ENCODE results near the gene DGKI. TPM values are rescaled to one million over a fixed set of nuclear protein-coding genes. Genes with fewer than 3 reads are reported as not detected.

Gene DGKI
- polyA plus RNA-seq, 2 of the 4 experiments (the other 2 are of a cell fraction), result 0.05 to 0.08 TPM

DNA sequence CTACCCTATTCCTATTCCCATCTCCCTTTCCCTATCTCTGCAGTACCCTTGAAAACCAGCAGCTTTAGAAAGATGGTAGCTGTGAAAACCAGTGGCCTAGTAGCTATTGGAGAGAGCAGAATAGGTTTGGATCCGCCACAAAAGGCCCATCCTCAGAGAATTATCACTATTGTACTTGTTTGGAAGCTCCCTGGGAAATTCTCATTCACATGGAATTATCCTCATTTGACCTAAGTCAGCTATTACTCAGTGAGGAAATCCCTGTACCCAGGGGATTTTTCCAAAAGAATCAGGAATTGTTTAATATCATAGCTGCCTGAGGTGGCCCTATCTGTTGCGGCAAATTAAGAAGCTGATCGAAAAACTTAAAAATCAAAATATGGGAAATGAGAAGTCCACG is 51.6 kb downstream of the DGKI start:
- H3K27ac ChIP-seq, result no peak overlapping the region
- H3K4me2 ChIP-seq, result no peak overlapping the region
- no peak for FAIRE-seq
- H3K4me3 ChIP-seq, result no peak overlapping the region
- no peaks in the 10 kb centered on the region for H3K9me3 ChIP-seq
- DNase-seq (ENCODE audit: low read depth in 1 of 2, low spot score in 1 of 2), result no peak
- ChIA-PET POLR2A (no interaction called here), CTCF (interaction anchor here (0.9 to 1.9 kb wide), 3 partner anchors 12 to 139 kb away, joined by 3 to 8 read pairs (median 3); no protein-coding TSS in a partner anchor)
- no peaks in the 10 kb centered on the region for H3K4me1 ChIP-seq
- 37% methylated on average over 4 of the region's 4 CpGs for WGBS (ENCODE audit: missing lambda C conversion rate)
- no peak for TF ChIP-seq HOXB5 (CRISPR knock-in tag; IDR thresholded peaks at IDR 0.05)
- TF ChIP-seq MAZ (IDR thresholded peaks at IDR 0.05; ENCODE audit: borderline replicate concordance, low read depth, low read length), result no peak
- TF ChIP-seq HOXA7 (CRISPR knock-in tag; IDR thresholded peaks at IDR 0.05), result no peak
- TF ChIP-seq EP300 (IDR thresholded peaks at IDR 0.05), result no peak
- TF ChIP-seq NR3C1 (IDR thresholded peaks at IDR 0.05), result no peak
- TF ChIP-seq KDM5A (IDR thresholded peaks at IDR 0.05), result no peak
- TF ChIP-seq HOXB13 (CRISPR knock-in tag; IDR thresholded peaks at IDR 0.05; ENCODE audit: low read depth), result no peak
- TF ChIP-seq, protein P1, sequence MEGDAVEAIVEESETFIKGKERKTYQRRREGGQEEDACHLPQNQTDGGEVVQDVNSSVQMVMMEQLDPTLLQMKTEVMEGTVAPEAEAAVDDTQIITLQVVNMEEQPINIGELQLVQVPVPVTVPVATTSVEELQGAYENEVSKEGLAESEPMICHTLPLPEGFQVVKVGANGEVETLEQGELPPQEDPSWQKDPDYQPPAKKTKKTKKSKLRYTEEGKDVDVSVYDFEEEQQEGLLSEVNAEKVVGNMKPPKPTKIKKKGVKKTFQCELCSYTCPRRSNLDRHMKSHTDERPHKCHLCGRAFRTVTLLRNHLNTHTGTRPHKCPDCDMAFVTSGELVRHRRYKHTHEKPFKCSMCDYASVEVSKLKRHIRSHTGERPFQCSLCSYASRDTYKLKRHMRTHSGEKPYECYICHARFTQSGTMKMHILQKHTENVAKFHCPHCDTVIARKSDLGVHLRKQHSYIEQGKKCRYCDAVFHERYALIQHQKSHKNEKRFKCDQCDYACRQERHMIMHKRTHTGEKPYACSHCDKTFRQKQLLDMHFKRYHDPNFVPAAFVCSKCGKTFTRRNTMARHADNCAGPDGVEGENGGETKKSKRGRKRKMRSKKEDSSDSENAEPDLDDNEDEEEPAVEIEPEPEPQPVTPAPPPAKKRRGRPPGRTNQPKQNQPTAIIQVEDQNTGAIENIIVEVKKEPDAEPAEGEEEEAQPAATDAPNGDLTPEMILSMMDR (IDR thresholded peaks at IDR 0.05), result no peak
- no peak for TF ChIP-seq NPAS2 (CRISPR knock-in tag; IDR thresholded peaks at IDR 0.05; ENCODE audit: borderline replicate concordance)
- TF ChIP-seq CEBPB (IDR thresholded peaks at IDR 0.05), result no peak
- no peak for TF ChIP-seq JUN (IDR thresholded peaks at IDR 0.05)
- no peak for TF ChIP-seq ESRRA (IDR thresholded peaks at IDR 0.05; ENCODE audit: borderline replicate concordance, low read length)
- TF ChIP-seq, protein P2, sequence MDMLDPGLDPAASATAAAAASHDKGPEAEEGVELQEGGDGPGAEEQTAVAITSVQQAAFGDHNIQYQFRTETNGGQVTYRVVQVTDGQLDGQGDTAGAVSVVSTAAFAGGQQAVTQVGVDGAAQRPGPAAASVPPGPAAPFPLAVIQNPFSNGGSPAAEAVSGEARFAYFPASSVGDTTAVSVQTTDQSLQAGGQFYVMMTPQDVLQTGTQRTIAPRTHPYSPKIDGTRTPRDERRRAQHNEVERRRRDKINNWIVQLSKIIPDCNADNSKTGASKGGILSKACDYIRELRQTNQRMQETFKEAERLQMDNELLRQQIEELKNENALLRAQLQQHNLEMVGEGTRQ (IDR thresholded peaks at IDR 0.05), result no peak
- TF ChIP-seq FOSL2 (IDR thresholded peaks at IDR 0.05), result no peak
- no peak for TF ChIP-seq FOSL2 (CRISPR knock-in tag; IDR thresholded peaks at IDR 0.05)
- TF ChIP-seq PHF8 (IDR thresholded peaks at IDR 0.05; ENCODE audit: borderline replicate concordance, low read depth), result no peak
- ATAC-seq, result no peak

DNA sequence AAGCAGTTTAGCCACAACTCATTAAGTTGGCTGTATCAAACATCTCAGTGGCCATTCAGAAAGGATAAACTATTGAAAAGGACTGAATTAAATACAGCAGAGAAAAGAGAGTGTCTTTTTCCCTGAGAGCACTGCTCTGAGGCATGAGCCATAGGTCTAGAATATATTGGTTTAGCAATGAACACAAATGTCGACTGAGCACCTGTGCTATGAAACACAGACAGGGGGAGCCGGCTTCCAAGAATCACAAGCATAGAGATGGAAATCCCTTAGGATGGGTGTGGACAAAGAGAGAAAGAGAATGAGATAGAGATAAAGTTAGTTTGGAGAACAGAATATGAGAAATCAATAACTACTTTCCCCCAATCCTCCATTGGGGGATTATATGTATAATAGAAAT is 54.8 kb downstream of the DGKI start:
- DNase-seq (ENCODE audit: low read depth in 1 of 2, low spot score in 1 of 2) (no peak), FAIRE-seq (no peak), ATAC-seq (no peak)
- ChIA-PET CTCF (interaction anchor here (1.1 kb wide), 1 partner anchor 77 kb away, joined by 3 read pairs; no protein-coding TSS in a partner anchor), POLR2A (no interaction called here)
- Histone ChIP-seq H3K4me1 (no peaks in the 10 kb centered on the region), H3K4me3 (no peak overlapping the region), H3K27ac (no peak overlapping the region), H3K9me3 (no peaks in the 10 kb centered on the region), H3K4me2 (no peak overlapping the region)
- WGBS (ENCODE audit: missing lambda C conversion rate), result 0% methylated on average over 2 of the region's 2 CpGs
- TF ChIP-seq, protein P3, sequence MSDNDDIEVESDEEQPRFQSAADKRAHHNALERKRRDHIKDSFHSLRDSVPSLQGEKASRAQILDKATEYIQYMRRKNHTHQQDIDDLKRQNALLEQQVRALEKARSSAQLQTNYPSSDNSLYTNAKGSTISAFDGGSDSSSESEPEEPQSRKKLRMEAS (IDR thresholded peaks at IDR 0.05), result no peak
- TF ChIP-seq HOXB5 (CRISPR knock-in tag; IDR thresholded peaks at IDR 0.05) (no peak), RNF2 (IDR thresholded peaks at IDR 0.05; ENCODE audit: borderline replicate concordance, low read depth) (no peak), RARB (CRISPR knock-in tag; IDR thresholded peaks at IDR 0.05) (no peak), TP53 (CRISPR knock-in tag; IDR thresholded peaks at IDR 0.05) (no peak), ZSCAN20 (CRISPR knock-in tag; IDR thresholded peaks at IDR 0.05) (no peak), CBX2 (IDR thresholded peaks at IDR 0.05; ENCODE audit: borderline replicate concordance, low read depth) (no peak)
- TF ChIP-seq, protein P1 (IDR thresholded peaks at IDR 0.05), result no peak
